OCI-LY7 (cell line): ENCODE results near the gene PRAF2.

Source experiments
- EZH2phosphoT487 ChIP-seq: fragments of 200-600 bp; sonication (generic); IDR thresholded peaks from 2 replicates; pipeline ENCODE4 v1.6.1; 2018; ENCODE audit warnings: low read depth, borderline replicate concordance, mild to moderate bottlenecking, mixed run types, antibody characterized with exemption, low read length, moderate library complexity, mixed read lengths
- TF ChIP-seq, protein P1 (sequence below): fragments of 200-600 bp; sonication (generic); conservative IDR thresholded peaks from 2 replicates; pipeline ENCODE4 v1.5.1; 2014; ENCODE audit warnings: mild to moderate bottlenecking, antibody characterized with exemption, low read length, moderate library complexity, mixed read lengths

DNA sequence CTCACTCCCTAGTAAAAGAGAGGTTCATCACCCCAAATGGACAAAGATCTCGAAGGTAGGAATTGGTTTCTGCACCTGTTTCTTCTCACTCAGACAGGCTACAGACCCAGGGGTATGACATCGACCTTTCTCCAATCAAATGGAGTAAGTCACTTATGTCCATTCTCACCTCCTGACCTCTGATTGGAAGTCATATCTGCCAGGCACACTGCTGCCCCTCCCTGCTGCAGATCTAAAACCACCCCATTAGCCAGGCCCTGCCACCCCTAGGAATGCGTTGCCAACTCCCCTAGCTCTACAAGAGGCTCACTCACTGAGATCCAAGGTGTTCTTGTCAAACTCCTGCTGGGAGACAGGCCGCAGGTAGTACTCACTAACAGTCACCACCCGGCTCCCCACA, 42.9 kb upstream of the PRAF2 start:
- TF ChIP-seq, protein P1, sequence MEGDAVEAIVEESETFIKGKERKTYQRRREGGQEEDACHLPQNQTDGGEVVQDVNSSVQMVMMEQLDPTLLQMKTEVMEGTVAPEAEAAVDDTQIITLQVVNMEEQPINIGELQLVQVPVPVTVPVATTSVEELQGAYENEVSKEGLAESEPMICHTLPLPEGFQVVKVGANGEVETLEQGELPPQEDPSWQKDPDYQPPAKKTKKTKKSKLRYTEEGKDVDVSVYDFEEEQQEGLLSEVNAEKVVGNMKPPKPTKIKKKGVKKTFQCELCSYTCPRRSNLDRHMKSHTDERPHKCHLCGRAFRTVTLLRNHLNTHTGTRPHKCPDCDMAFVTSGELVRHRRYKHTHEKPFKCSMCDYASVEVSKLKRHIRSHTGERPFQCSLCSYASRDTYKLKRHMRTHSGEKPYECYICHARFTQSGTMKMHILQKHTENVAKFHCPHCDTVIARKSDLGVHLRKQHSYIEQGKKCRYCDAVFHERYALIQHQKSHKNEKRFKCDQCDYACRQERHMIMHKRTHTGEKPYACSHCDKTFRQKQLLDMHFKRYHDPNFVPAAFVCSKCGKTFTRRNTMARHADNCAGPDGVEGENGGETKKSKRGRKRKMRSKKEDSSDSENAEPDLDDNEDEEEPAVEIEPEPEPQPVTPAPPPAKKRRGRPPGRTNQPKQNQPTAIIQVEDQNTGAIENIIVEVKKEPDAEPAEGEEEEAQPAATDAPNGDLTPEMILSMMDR = no peak
- TF ChIP-seq EZH2phosphoT487 = no peak
